ENCODE data around the gene MTURN. TPM values are rescaled to one million over a fixed set of nuclear protein-coding genes. Genes with fewer than 3 reads are reported as not detected.
"Not testable (repeated sequence)": the region's sequence is repeated elsewhere in the genome, so short reads cannot be mapped to it uniquely, and the experiment has no call there.

The MTURN gene
- total and polyA plus RNA-seq, 2 donors (not counting 1 experiment from before 2014, with no cell fraction given), result 4.5 to 13.9 TPM

- ChIA-PET POLR2A (no interaction called here), CTCF (no interaction called here)
- no peak overlapping the region for H3K9ac ChIP-seq (ENCODE audit: low read length)
- H3K9me3 ChIP-seq (ENCODE audit: control extremely low read depth in 1 of 3, control insufficient read depth in 2 of 3, insufficient read depth in 1 of 3, low read length in 2 of 3), result peaks cover 0 to 25% (median 23%) of the 10 kb centered on the region in 3 donors
- H3K27me3 ChIP-seq (replicated peaks in 1 of 4; ENCODE audit: control extremely low read depth in 1 of 4, control insufficient read depth in 3 of 4, insufficient read depth in 4 of 4, low read length in 3 of 4), result no peaks in the 10 kb centered on the region
- Mint-ChIP-seq H3K4me3 (no peak overlapping the region), H3K4me1 (peaks cover 16% of the 10 kb centered on the region), H3K27ac (no peak overlapping the region), H3K27me3 (no peaks in the 10 kb centered on the region), H3K9me3 (ENCODE audit: insufficient read depth) (peaks cover 3% of the 10 kb centered on the region)
- 100% methylated on average over 1 of the region's 1 CpG for WGBS (ENCODE audit: insufficient coverage)
- H3K4me3 ChIP-seq (ENCODE audit: control extremely low read depth in 1 of 5, extremely low read depth in 1 of 5, insufficient read depth in 1 of 5, low read depth in 2 of 5, low read length in 4 of 5), result no peak overlapping the region
- intact Hi-C loops (cut with micrococcal nuclease), result no loop called here
- H4K20me1 ChIP-seq (ENCODE audit: control insufficient read depth, insufficient read depth, low read length, poor library complexity, severe bottlenecking), result no peaks in the 10 kb centered on the region
- no peaks in the 10 kb centered on the region for H3K79me2 ChIP-seq (ENCODE audit: control insufficient read depth, insufficient read depth, low read length)
- H3K27ac ChIP-seq (ENCODE audit: low read length in 2 of 2), result no peak overlapping the region
- no peak for ATAC-seq (ENCODE audit: low read depth)
- H3K4me2 ChIP-seq (replicated peaks; ENCODE audit: low read depth, low read length, poor library complexity, severe bottlenecking), result no peak overlapping the region
- DNase-seq, result no peak
- no peak overlapping the region for H2AFZ ChIP-seq (ENCODE audit: insufficient read depth, low read depth, low read length, poor library complexity, severe bottlenecking)
- no peaks in the 10 kb centered on the region for H3K36me3 ChIP-seq (replicated peaks in 1 of 2; ENCODE audit: control extremely low read depth in 1 of 2, control insufficient read depth in 1 of 2, extremely low read depth in 1 of 2, insufficient read depth in 2 of 2, low read length in 1 of 2)
- no peak for TF ChIP-seq EZH2 (IDR thresholded peaks at IDR 0.05; ENCODE audit: borderline replicate concordance, insufficient read depth, low read depth, low read length, poor library complexity, severe bottlenecking)
- no peak for TF ChIP-seq CTCF (IDR thresholded peaks at IDR 0.05)
- peaks cover 8 to 12% of the 10 kb centered on the region in 2 donors for H3K4me1 ChIP-seq (ENCODE audit: control insufficient read depth in 2 of 2, insufficient read depth in 2 of 2, low read length in 2 of 2)
Measured at GRCh38 chr7:30187513-30187912, 52.7 kb downstream of the MTURN start.

GRCh38 chr7:30188381-30188780 lies 53.6 kb downstream of the MTURN start:
- H3K79me2 ChIP-seq (ENCODE audit: control insufficient read depth, insufficient read depth, low read length); intact Hi-C loops (cut with micrococcal nuclease); H2AFZ ChIP-seq (ENCODE audit: insufficient read depth, low read depth, low read length, poor library complexity, severe bottlenecking); H3K4me3 Mint-ChIP-seq; H3K4me2 ChIP-seq (replicated peaks; ENCODE audit: low read depth, low read length, poor library complexity, severe bottlenecking); H3K9ac ChIP-seq (ENCODE audit: low read length); POLR2A ChIA-PET; ATAC-seq (ENCODE audit: low read depth); H3K27me3 ChIP-seq (replicated peaks in 1 of 4; ENCODE audit: control extremely low read depth in 1 of 4, control insufficient read depth in 3 of 4, insufficient read depth in 4 of 4, low read length in 3 of 4); H3K27me3 Mint-ChIP-seq; H3K27ac ChIP-seq (ENCODE audit: low read length in 2 of 2); H4K20me1 ChIP-seq (ENCODE audit: control insufficient read depth, insufficient read depth, low read length, poor library complexity, severe bottlenecking); H3K36me3 ChIP-seq (replicated peaks in 1 of 2; ENCODE audit: control extremely low read depth in 1 of 2, control insufficient read depth in 1 of 2, extremely low read depth in 1 of 2, insufficient read depth in 2 of 2, low read length in 1 of 2); H3K4me3 ChIP-seq (ENCODE audit: control extremely low read depth in 1 of 5, extremely low read depth in 1 of 5, insufficient read depth in 1 of 5, low read depth in 2 of 5, low read length in 4 of 5); CTCF ChIA-PET; H3K9me3 Mint-ChIP-seq (ENCODE audit: insufficient read depth): not testable (repeated sequence)
- H3K4me1 Mint-ChIP-seq, result peaks cover 25% of the 10 kb centered on the region
- H3K27ac Mint-ChIP-seq, result peak overlapping the region; percentile 51
- H3K9me3 ChIP-seq (ENCODE audit: control extremely low read depth in 1 of 3, control insufficient read depth in 2 of 3, insufficient read depth in 1 of 3, low read length in 2 of 3), result peaks cover 0 to 25% (median 23%) of the 10 kb centered on the region in 3 donors
- H3K4me1 ChIP-seq (ENCODE audit: control insufficient read depth in 2 of 2, insufficient read depth in 2 of 2, low read length in 2 of 2), result peaks cover 12 to 18% of the 10 kb centered on the region in 2 donors
- peak; percentile 26 for DNase-seq
- no CpG with 5 or more reads among the region's 2 CpGs for WGBS (ENCODE audit: insufficient coverage)

All from B cell (primary cell).